Stomach (tissue), 9 donors: Measurements from ENCODE around the gene EHD4. TPM values are rescaled to one million over a fixed set of nuclear protein-coding genes. Genes with fewer than 3 reads are reported as not detected.
A peak's percentile ranks its signal among the peaks of the same experiment; 100 is the strongest.

Source experiments
- DNase-seq, 2 donors: peaks; one replicate each; pipeline versions ENCODE4 v3.0.0 to v3.0.0-alpha.2; 2013 to 2019
- H3K27ac ChIP-seq, 5 donors: fragments of 200-600 bp in 4 of 5; sonication (generic) in 4 of 5; one replicate each; pipeline ENCODE4 v1.5.1; 2013 to 2019; ENCODE audit warnings: mild to moderate bottlenecking in 1 of 5, moderate library complexity in 1 of 5
- H3K27me3 ChIP-seq, 3 donors: fragments of 200-600 bp; sonication (generic); one replicate each; pipeline ENCODE4 v1.5.1; 2017 to 2019; ENCODE audit warnings: mixed run types in 1 of 3
- H3K36me3 ChIP-seq, 4 donors: fragments of 200-600 bp; sonication (generic); 1 replicate in 3 of 4; 2 replicates in 1 of 4; pipeline ENCODE4 v1.5.1; 2016 to 2019
- H3K4me1 ChIP-seq, 4 donors: fragments of 200-600 bp; sonication (generic); one replicate each; pipeline ENCODE4 v1.5.1; 2016 to 2019
- H3K4me3 ChIP-seq, 4 donors: fragments of 200-600 bp; sonication (generic) in 3 of 4; one replicate each; pipeline ENCODE4 v1.5.1; 2016 to 2019; ENCODE audit warnings: mild to moderate bottlenecking in 1 of 4
- H3K9me3 ChIP-seq, 4 donors: fragments of 200-600 bp; sonication (generic); one replicate each; pipeline ENCODE4 v1.5.1; 2016 to 2019
- CTCF ChIP-seq, 7 experiments: fragments of 450-650 bp in 4 of 7; fragments of 200-600 bp in 3 of 7; sonication (generic) in 3 of 7; IDR thresholded peaks; one replicate each; pipeline ENCODE4 v1.5.1; 2016 to 2019; ENCODE audit warnings: antibody characterized with exemption in 7 of 7, control low read depth in 2 of 7, mild to moderate bottlenecking in 1 of 7
- EP300 ChIP-seq: sonication (generic); formaldehyde crosslinking; IDR thresholded peaks from one replicate; pipeline ENCODE4 v1.6.1; 2017; ENCODE audit warnings: antibody characterized with exemption
- POLR2A ChIP-seq, 4 donors: fragments of 450-650 bp; IDR thresholded peaks; one replicate each; pipeline ENCODE4 v1.6.1; 2016; ENCODE audit warnings: antibody characterized with exemption in 4 of 4, control low read depth in 2 of 4, mild to moderate bottlenecking in 1 of 4, moderate library complexity in 1 of 4
- POLR2AphosphoS5 ChIP-seq, 3 donors: sonication (generic); formaldehyde crosslinking; IDR thresholded peaks; one replicate each; pipeline ENCODE4 v1.6.1; 2016; ENCODE audit warnings: antibody characterized with exemption in 3 of 3
- WGBS, 5 donors: extraction: QIAGEN DNeasy Blood & Tissue Kit in 3 of 5; methylation state at CpG; one replicate each; pipeline versions ENCODE4 v1.1.5 to v1.1.7; 2013 to 2018; 5-methylcytosine and 5-hydroxymethylcytosine counted together
- intact Hi-C: fragments of 100-400 bp; cut with DNase I; formaldehyde crosslinking; loops from one replicate; pipeline ENCODE4 v1.15.1; 2023; ENCODE audit warnings: low total_unique reads
- polyA plus RNA-seq, 3 donors: library from polyadenylated mRNA; stranded (reverse); fragments of 200-250 nt; gene quantifications; one replicate each; pipeline ENCODE4 v1.2.3, GENCODE V29; 2013
- total RNA-seq, 5 donors: library from RNA; depleted of rRNA; stranded (reverse); fragments of >200 nt; gene quantifications; one replicate each; pipeline versions ENCODE4 v1.1.0 to v1.2.3, GENCODE V29; 2014 to 2016
- donor health status: healthy with polysubstance abuse.
- donor health status: Bipolar disorder and iron deficiency.
- donor health status: healthy.

EHD4 gene
- total and polyA plus RNA-seq, 8 donors, result 5.8 to 86.4 (median 16.2) TPM

DNA sequence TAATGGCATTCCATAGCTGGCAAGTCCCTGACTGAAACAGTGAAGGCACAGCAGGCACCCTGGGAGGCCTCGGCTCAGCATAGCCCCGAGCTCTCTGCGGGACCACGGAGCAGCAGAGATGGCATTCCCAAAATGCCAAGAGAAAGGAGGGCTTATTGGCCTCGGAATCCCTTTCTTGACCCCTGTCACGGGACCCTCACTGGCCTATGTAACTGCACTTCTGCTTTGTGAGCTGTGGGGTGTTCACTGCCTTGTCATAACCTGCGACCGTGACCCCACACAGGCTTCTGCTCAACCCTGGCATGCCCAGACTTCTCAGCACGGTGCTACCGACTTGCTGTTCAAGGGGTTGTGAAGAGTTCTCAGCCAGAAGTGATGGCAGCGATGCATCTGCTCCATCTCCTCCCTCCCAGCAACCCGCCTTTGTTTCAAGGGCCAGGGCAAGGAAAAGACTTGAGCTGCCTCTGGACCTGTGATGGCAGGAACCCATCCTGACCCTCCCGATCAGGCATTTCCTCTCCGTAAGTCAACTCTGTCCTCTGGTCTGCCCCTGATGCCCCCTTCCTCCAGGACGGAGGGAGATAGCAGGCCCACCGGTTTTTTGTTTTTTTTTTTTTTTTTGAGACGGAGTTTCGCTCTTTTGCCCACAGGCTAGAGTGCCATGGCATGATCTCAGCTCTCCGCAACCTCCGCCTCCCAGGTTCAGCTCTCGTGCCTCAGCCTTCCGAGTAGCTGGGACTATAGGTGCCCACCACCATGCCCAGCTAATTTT lies 30.5 kb downstream of the EHD4 start:
- WGBS, 5 donors, result 83 to 94% (median 90%) methylated on average over 22 of the region's 22 CpGs
- no peak overlapping the region for H3K4me3 ChIP-seq
- peaks cover 6 to 37% (median 16%) of the 10 kb centered on the region in 4 donors for H3K4me1 ChIP-seq
- intact Hi-C loops, result no loop called here
- H3K36me3 ChIP-seq, result peaks cover 3 to 41% (median 36%) of the 10 kb centered on the region in 4 donors
- no peaks in the 10 kb centered on the region for H3K27me3 ChIP-seq
- DNase-seq, result no peak
- H3K9me3 ChIP-seq, result no peaks in the 10 kb centered on the region
- TF ChIP-seq CTCF (IDR thresholded peaks at IDR 0.05) (no peak), POLR2AphosphoS5 (IDR thresholded peaks at IDR 0.05) (no peak), EP300 (no peak), POLR2A (IDR thresholded peaks at IDR 0.05) (no peak)
- no peak overlapping the region for H3K27ac ChIP-seq

GRCh38 chr15:41940441-41940857 lies 31.9 kb downstream of the EHD4 start:
- Histone ChIP-seq H3K9me3 (no peaks in the 10 kb centered on the region), H3K4me1 (peaks cover 6 to 24% (median 15%) of the 10 kb centered on the region in 4 donors), H3K27ac (peak overlapping the region in 2 of 5 donors; percentile 19 to 20), H3K27me3 (no peaks in the 10 kb centered on the region), H3K36me3 (peaks cover 3 to 36% (median 31%) of the 10 kb centered on the region in 4 donors), H3K4me3 (no peak overlapping the region)
- TF ChIP-seq EP300 (no peak), POLR2AphosphoS5 (IDR thresholded peaks at IDR 0.05) (no peak), CTCF (IDR thresholded peaks at IDR 0.05) (no peak), POLR2A (IDR thresholded peaks at IDR 0.05) (no peak)
- WGBS, 5 donors, result 66 to 87% (median 80%) methylated on average over 13 of the region's 13 CpGs
- no peak for DNase-seq
- intact Hi-C loops, result no loop called here

DNA sequence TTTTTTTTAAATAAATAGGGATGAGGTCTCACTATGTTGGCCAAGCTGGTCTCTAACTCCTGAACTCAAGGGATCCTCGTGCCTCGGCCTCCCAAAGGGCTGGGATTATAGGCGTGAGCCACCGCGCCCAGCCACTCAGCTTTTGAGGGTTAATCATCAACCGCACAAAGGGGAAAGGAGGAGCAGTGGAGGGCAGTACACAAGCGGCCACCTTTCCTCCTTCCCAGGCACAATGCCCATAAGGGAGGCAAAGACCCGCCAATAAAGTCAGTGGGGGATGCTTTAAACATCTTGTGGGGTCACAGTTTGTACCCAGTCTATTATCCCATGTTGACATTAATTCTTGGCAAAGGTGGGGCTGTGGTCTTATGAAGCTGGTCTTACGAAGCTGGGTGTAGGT lies 32.4 kb downstream of the EHD4 start:
- DNase-seq, result no peak
- 86 to 93% (median 89%) methylated on average over 9 of the region's 9 CpGs for WGBS, 5 donors
- Histone ChIP-seq H3K36me3 (peaks cover 3 to 36% (median 30%) of the 10 kb centered on the region in 4 donors), H3K27ac (peak overlapping the region in 2 of 5 donors; percentile 19 to 20), H3K4me3 (no peak overlapping the region), H3K9me3 (no peaks in the 10 kb centered on the region), H3K27me3 (no peaks in the 10 kb centered on the region), H3K4me1 (peaks cover 6 to 20% (median 15%) of the 10 kb centered on the region in 4 donors)
- intact Hi-C loops, result no loop called here
- TF ChIP-seq EP300 (no peak), POLR2AphosphoS5 (IDR thresholded peaks at IDR 0.05) (no peak), CTCF (IDR thresholded peaks at IDR 0.05) (no peak), POLR2A (IDR thresholded peaks at IDR 0.05) (no peak)

GRCh38 chr15:41937568-41937923 lies 34.8 kb downstream of the EHD4 start:
- peak overlapping the region in 4 of 5 donors; percentile 62 to 79 (median 75) for H3K27ac ChIP-seq
- H3K4me3 ChIP-seq, result no peak overlapping the region
- peaks cover 3 to 28% (median 25%) of the 10 kb centered on the region in 4 donors for H3K36me3 ChIP-seq
- peaks cover 20 to 29% (median 24%) of the 10 kb centered on the region in 4 donors for H3K4me1 ChIP-seq
- no peaks in the 10 kb centered on the region for H3K27me3 ChIP-seq
- TF ChIP-seq POLR2A (IDR thresholded peaks at IDR 0.05), result no peak
- no peak for TF ChIP-seq CTCF (IDR thresholded peaks at IDR 0.05)
- TF ChIP-seq EP300, result no peak
- TF ChIP-seq POLR2AphosphoS5 (IDR thresholded peaks at IDR 0.05), result no peak
- intact Hi-C loops, result no loop called here
- no peaks in the 10 kb centered on the region for H3K9me3 ChIP-seq
- DNase-seq, result no peak
- 70 to 78% (median 74%) methylated on average over 4 of the region's 4 CpGs for WGBS, 5 donors
